ENCODE measurements around the gene RBP3. TPM values are rescaled to one million over a fixed set of nuclear protein-coding genes. Genes with fewer than 3 reads are reported as not detected.

Gene RBP3
- total RNA-seq, 1 experiment from 2014 or later, result not detected

DNA sequence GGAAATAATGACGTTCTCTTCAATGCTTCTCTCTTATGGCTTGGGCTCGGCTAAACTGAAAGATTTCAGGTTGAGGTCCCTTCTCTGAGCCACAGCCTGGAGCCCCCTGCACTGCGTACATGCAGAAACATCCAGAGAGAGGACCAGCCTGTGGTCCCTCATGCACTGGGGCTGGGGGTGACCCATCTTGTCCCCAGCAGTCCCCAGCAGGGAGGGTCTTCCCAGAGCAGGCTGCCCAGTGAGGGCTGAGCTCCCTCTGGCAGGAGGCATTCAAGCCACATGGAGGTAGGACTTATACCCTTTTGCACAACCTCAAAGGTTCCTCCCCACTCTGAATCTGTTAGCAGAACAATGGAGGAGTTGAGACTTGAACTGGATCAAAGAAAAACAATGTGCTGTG lies 40.8 kb upstream of the RBP3 start:
- intact Hi-C loops (cut with micrococcal nuclease; ENCODE audit: unreplicated experiment), result no loop called here
- H3K4me1 ChIP-seq (replicated peaks; ENCODE audit: insufficient read depth), result peaks cover 16% of the 10 kb centered on the region
- POLR2A ChIA-PET (ENCODE audit: unreplicated experiment), result no interaction called here
- H3K4me2 ChIP-seq, result no peak overlapping the region
- no peaks in the 10 kb centered on the region for H3K27me3 ChIP-seq (ENCODE audit: insufficient read depth, low read depth)
- TF ChIP-seq EZH2 (IDR thresholded peaks at IDR 0.05; ENCODE audit: low read depth), result no peak
- TF ChIP-seq, protein P1, sequence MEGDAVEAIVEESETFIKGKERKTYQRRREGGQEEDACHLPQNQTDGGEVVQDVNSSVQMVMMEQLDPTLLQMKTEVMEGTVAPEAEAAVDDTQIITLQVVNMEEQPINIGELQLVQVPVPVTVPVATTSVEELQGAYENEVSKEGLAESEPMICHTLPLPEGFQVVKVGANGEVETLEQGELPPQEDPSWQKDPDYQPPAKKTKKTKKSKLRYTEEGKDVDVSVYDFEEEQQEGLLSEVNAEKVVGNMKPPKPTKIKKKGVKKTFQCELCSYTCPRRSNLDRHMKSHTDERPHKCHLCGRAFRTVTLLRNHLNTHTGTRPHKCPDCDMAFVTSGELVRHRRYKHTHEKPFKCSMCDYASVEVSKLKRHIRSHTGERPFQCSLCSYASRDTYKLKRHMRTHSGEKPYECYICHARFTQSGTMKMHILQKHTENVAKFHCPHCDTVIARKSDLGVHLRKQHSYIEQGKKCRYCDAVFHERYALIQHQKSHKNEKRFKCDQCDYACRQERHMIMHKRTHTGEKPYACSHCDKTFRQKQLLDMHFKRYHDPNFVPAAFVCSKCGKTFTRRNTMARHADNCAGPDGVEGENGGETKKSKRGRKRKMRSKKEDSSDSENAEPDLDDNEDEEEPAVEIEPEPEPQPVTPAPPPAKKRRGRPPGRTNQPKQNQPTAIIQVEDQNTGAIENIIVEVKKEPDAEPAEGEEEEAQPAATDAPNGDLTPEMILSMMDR (conservative IDR thresholded peaks at IDR 0.05), result no peak
- no peaks in the 10 kb centered on the region for H4K20me1 ChIP-seq (ENCODE audit: insufficient read depth)
- no peaks in the 10 kb centered on the region for H3K9me2 ChIP-seq (ENCODE audit: insufficient read depth)
- no peak for DNase-seq
- no peak overlapping the region for H3K4me3 ChIP-seq
- no peaks in the 10 kb centered on the region for H3K9me3 ChIP-seq (ENCODE audit: insufficient read depth, low read depth)
- H3K27ac ChIP-seq, result no peak overlapping the region
- H3K79me2 ChIP-seq (ENCODE audit: low read depth), result no peaks in the 10 kb centered on the region
- no peaks in the 10 kb centered on the region for H3K36me3 ChIP-seq (ENCODE audit: low read depth)
- no peak overlapping the region for H2AFZ ChIP-seq
- CTCF ChIA-PET, result no interaction called here
- BruUV-seq (replicated peaks), result no TSS peak
- no peaks in the 10 kb centered on the region for H3F3A ChIP-seq (ENCODE audit: insufficient read depth, low read depth)

DNA sequence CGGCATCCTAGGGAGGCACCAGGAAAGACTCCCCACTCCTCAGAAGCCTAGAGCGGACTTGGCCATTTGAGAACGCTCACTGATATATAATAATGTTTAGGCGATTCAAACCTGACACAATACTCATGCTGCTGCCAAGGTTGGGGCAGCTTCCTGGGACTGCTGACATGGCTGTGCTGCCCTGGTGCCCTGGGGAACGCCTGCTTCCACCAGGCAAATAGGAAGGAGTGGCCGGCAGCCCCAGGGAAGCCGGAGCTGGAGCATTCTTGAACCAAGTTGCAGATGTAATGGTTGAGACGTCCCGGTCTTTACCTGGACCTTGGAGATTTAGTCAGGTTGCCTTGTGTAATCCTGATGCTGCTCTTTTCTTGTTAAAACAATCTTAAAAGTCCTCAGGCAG lies 39.4 kb upstream of the RBP3 start:
- H3K36me3 ChIP-seq (ENCODE audit: low read depth), result no peaks in the 10 kb centered on the region
- H3K27me3 ChIP-seq (ENCODE audit: insufficient read depth, low read depth), result no peaks in the 10 kb centered on the region
- no peak overlapping the region for H3K27ac ChIP-seq
- no peak overlapping the region for H3K4me2 ChIP-seq
- no peaks in the 10 kb centered on the region for H4K20me1 ChIP-seq (ENCODE audit: insufficient read depth)
- TF ChIP-seq, protein P1 (conservative IDR thresholded peaks at IDR 0.05), result no peak
- no peak for TF ChIP-seq EZH2 (IDR thresholded peaks at IDR 0.05; ENCODE audit: low read depth)
- no peaks in the 10 kb centered on the region for H3K9me3 ChIP-seq (ENCODE audit: insufficient read depth, low read depth)
- no peak overlapping the region for H3K4me3 ChIP-seq
- POLR2A ChIA-PET (ENCODE audit: unreplicated experiment), result no interaction called here
- CTCF ChIA-PET, result no interaction called here
- H3F3A ChIP-seq (ENCODE audit: insufficient read depth, low read depth), result no peaks in the 10 kb centered on the region
- H3K9me2 ChIP-seq (ENCODE audit: insufficient read depth), result no peaks in the 10 kb centered on the region
- no peak overlapping the region for H2AFZ ChIP-seq
- intact Hi-C loops (cut with micrococcal nuclease; ENCODE audit: unreplicated experiment), result no loop called here
- no peaks in the 10 kb centered on the region for H3K79me2 ChIP-seq (ENCODE audit: low read depth)
- H3K4me1 ChIP-seq (replicated peaks; ENCODE audit: insufficient read depth), result peaks cover 16% of the 10 kb centered on the region
- DNase-seq, result no peak
- no TSS peak for BruUV-seq (replicated peaks)

DNA sequence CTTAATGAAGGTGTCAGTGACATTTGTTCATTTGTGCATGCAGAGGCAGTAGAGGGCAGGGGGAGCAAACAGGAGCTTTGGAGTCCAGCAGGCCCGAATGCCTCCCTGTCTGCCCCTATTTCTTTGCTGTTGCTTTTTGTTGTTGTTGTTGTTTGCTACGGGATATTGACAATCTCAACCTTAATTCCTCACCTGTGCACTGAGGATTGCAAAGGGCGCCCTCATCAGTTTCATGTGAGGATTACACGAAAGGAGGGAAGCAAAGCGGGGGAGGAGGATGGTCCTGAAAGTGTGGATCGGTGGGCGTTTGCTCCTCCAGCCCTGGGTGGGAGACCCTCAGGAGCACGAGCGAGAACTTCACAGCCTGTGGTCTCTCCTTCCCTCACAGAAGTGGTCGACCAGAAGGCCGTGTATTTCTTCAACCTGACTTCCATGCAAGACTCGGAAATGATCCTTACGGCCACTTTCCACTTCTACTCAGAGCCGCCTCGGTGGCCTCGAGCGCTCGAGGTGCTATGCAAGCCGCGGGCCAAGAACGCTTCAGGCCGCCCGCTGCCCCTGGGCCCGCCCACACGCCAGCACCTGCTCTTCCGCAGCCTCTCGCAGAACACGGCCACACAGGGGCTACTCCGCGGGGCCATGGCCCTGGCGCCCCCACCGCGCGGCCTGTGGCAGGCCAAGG lies 38.6 kb upstream of the RBP3 start:
- H3K9me3 ChIP-seq (ENCODE audit: insufficient read depth, low read depth), result no peaks in the 10 kb centered on the region
- no peaks in the 10 kb centered on the region for H3F3A ChIP-seq (ENCODE audit: insufficient read depth, low read depth)
- H2AFZ ChIP-seq, result no peak overlapping the region
- H3K79me2 ChIP-seq (ENCODE audit: low read depth), result no peaks in the 10 kb centered on the region
- BruUV-seq (replicated peaks), result no TSS peak
- intact Hi-C loops (cut with micrococcal nuclease; ENCODE audit: unreplicated experiment), result no loop called here
- peaks cover 14% of the 10 kb centered on the region for H3K4me1 ChIP-seq (replicated peaks; ENCODE audit: insufficient read depth)
- no peaks in the 10 kb centered on the region for H3K27me3 ChIP-seq (ENCODE audit: insufficient read depth, low read depth)
- H4K20me1 ChIP-seq (ENCODE audit: insufficient read depth), result no peaks in the 10 kb centered on the region
- TF ChIP-seq, protein P1 (conservative IDR thresholded peaks at IDR 0.05), result peak; percentile 70
- TF ChIP-seq EZH2 (IDR thresholded peaks at IDR 0.05; ENCODE audit: low read depth), result no peak
- H3K4me3 ChIP-seq, result no peak overlapping the region
- no peaks in the 10 kb centered on the region for H3K36me3 ChIP-seq (ENCODE audit: low read depth)
- H3K27ac ChIP-seq, result no peak overlapping the region
- H3K9me2 ChIP-seq (ENCODE audit: insufficient read depth), result no peaks in the 10 kb centered on the region
- H3K4me2 ChIP-seq, result no peak overlapping the region
- ChIA-PET POLR2A (ENCODE audit: unreplicated experiment) (no interaction called here), CTCF (no interaction called here)
- no peak for DNase-seq
